Thyroid gland (tissue), 4 donors: ENCODE results near the gene RRAGB.

Experiments used
- POLR2A ChIP-seq, 2 donors: fragments of 450-650 bp; IDR thresholded peaks; one replicate each; pipeline ENCODE4 v1.6.1; 2017; ENCODE audit warnings: antibody characterized with exemption in 2 of 2, mild to moderate bottlenecking in 2 of 2, moderate library complexity in 1 of 2
- TF ChIP-seq, protein P1 (sequence below), 6 experiments: fragments of 200-600 bp in 3 of 6; fragments of 450-650 bp in 3 of 6; sonication (generic) in 3 of 6; IDR thresholded peaks; one replicate each; pipeline ENCODE4 v1.5.1; 2016 to 2019; ENCODE audit warnings: antibody characterized with exemption in 6 of 6, mild to moderate bottlenecking in 2 of 6, inconsistent platforms in 1 of 6, moderate library complexity in 1 of 6

DNA sequence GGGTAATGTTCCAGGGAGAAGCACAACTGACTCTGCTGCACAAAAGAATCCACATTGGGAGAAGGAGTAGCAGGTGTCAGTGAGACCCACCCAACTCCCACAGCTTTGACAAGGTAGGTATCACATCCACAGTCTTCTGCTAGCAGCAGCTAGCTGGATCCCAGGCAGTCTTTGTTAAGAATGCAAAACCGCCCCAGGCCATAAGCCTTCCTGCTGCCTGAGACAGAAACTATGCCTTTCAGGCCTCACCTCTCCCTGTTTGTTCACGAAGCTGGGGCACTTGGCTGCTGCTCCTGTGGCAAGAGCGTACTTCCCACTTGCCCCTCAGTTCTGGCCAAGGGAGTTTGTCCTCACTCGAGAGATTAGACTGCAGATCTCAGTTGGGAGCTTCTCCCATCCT, 21.4 kb downstream of the RRAGB start:
- TF ChIP-seq, protein P1, sequence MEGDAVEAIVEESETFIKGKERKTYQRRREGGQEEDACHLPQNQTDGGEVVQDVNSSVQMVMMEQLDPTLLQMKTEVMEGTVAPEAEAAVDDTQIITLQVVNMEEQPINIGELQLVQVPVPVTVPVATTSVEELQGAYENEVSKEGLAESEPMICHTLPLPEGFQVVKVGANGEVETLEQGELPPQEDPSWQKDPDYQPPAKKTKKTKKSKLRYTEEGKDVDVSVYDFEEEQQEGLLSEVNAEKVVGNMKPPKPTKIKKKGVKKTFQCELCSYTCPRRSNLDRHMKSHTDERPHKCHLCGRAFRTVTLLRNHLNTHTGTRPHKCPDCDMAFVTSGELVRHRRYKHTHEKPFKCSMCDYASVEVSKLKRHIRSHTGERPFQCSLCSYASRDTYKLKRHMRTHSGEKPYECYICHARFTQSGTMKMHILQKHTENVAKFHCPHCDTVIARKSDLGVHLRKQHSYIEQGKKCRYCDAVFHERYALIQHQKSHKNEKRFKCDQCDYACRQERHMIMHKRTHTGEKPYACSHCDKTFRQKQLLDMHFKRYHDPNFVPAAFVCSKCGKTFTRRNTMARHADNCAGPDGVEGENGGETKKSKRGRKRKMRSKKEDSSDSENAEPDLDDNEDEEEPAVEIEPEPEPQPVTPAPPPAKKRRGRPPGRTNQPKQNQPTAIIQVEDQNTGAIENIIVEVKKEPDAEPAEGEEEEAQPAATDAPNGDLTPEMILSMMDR (IDR thresholded peaks at IDR 0.05): no peak
- no peak for TF ChIP-seq POLR2A (IDR thresholded peaks at IDR 0.05)
